HL-60 (cell line): Measurements from ENCODE around the gene ARID4A.

ENCODE experiments used
- GABPA ChIP-seq: IDR thresholded peaks from 2 replicates; pipeline ENCODE4 v1.6.1; 2012; ENCODE audit warnings: low read depth
- POLR2AphosphoS5 ChIP-seq: IDR thresholded peaks from 2 replicates; pipeline ENCODE4 v1.6.1; 2012; ENCODE audit warnings: low read depth
- SPI1 ChIP-seq: IDR thresholded peaks from 2 replicates; pipeline ENCODE4 v1.6.1; 2012; ENCODE audit warnings: low read depth, mild to moderate bottlenecking, borderline replicate concordance
- TF ChIP-seq, protein P1 (sequence below): IDR thresholded peaks from one replicate; pipeline ENCODE4 v1.5.1; 2011; ENCODE audit warnings: low read length, control low read depth, inconsistent platforms; ENCODE audit not compliant: insufficient read depth
- TF ChIP-seq, protein P2 (sequence below): IDR thresholded peaks from 2 replicates; pipeline ENCODE4 v1.6.1; 2012; ENCODE audit warnings: low read depth; ENCODE audit not compliant: insufficient replicate concordance

DNA sequence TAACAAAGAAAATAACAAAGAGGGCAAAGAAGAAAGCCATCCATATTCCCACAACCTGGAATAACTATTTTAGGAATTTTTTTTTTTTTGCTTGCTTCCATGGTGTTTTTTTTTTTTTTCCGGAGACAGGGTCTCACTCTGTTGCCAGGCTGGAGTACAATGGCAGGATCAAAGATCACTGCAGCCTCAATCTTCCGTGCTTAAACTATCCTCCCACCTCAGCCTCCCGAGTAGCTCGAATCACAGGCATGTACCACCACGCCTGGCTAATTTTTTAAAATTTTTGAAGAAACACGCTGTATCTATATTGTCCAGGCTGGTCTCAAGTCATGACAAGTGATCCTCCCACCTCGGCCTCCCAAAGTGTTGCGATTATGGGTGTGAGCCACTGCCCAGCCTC is 20.2 kb upstream of the ARID4A start:
- no peak for TF ChIP-seq POLR2AphosphoS5
- TF ChIP-seq, protein P1, sequence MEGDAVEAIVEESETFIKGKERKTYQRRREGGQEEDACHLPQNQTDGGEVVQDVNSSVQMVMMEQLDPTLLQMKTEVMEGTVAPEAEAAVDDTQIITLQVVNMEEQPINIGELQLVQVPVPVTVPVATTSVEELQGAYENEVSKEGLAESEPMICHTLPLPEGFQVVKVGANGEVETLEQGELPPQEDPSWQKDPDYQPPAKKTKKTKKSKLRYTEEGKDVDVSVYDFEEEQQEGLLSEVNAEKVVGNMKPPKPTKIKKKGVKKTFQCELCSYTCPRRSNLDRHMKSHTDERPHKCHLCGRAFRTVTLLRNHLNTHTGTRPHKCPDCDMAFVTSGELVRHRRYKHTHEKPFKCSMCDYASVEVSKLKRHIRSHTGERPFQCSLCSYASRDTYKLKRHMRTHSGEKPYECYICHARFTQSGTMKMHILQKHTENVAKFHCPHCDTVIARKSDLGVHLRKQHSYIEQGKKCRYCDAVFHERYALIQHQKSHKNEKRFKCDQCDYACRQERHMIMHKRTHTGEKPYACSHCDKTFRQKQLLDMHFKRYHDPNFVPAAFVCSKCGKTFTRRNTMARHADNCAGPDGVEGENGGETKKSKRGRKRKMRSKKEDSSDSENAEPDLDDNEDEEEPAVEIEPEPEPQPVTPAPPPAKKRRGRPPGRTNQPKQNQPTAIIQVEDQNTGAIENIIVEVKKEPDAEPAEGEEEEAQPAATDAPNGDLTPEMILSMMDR = no peak
- TF ChIP-seq GABPA = no peak
- TF ChIP-seq, protein P2, sequence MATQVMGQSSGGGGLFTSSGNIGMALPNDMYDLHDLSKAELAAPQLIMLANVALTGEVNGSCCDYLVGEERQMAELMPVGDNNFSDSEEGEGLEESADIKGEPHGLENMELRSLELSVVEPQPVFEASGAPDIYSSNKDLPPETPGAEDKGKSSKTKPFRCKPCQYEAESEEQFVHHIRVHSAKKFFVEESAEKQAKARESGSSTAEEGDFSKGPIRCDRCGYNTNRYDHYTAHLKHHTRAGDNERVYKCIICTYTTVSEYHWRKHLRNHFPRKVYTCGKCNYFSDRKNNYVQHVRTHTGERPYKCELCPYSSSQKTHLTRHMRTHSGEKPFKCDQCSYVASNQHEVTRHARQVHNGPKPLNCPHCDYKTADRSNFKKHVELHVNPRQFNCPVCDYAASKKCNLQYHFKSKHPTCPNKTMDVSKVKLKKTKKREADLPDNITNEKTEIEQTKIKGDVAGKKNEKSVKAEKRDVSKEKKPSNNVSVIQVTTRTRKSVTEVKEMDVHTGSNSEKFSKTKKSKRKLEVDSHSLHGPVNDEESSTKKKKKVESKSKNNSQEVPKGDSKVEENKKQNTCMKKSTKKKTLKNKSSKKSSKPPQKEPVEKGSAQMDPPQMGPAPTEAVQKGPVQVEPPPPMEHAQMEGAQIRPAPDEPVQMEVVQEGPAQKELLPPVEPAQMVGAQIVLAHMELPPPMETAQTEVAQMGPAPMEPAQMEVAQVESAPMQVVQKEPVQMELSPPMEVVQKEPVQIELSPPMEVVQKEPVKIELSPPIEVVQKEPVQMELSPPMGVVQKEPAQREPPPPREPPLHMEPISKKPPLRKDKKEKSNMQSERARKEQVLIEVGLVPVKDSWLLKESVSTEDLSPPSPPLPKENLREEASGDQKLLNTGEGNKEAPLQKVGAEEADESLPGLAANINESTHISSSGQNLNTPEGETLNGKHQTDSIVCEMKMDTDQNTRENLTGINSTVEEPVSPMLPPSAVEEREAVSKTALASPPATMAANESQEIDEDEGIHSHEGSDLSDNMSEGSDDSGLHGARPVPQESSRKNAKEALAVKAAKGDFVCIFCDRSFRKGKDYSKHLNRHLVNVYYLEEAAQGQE = no peak
- no peak for TF ChIP-seq SPI1
